NCI-H510A treated with DMSO at 0.1 percent for 48 hours (cell line): Measurements from ENCODE around the gene COG5.

Experiments used
- DNase-seq: peaks from one replicate; lab custom pipeline; 2025; lab: John Stamatoyannopoulos, UW

Gene COG5

DNA sequence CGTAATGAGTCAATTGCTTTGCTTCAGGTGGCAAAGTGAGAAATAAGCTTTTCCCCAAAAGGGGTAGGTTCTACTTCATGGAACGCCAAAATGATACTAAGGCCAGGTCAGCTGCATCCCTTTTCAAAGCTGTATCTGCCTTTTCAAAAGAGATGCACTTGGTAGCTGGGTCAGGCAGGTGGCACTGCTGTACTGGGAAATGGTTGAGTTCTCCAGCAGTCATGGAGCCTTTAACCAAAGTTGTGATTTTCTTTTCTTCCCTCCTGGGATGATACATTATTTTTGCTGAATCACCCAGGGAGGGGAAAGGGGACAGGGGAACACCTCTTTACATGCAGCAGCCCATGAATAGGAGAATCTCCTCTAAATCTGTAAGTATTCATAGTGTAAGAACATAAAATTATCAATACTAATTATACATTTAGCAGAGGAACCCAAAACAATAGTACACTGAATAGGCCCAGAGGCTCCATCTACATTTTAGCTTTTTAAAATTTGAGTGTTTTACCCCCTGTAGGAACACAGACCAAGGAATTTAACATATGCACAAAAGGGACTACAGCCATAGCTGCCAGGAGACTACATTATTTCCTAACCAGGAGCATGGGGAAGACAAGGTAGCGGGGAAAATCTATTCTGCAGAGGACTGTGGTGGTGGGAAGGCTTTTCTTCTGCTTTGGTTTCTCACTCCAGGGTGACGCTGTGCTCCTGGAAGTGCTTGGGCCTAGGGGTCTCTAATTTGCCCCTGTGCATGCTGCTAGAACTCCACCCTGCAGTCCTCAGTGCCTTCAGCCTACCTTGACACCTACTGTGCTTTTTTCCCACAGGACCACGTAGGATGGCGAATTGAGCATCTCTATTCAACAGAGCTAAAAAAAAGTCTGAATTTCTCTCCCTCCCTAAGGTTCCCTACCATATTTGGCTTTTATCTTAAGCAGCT is 100.3 kb downstream of the COG5 start:
- DNase-seq = peak; percentile 30

DNA sequence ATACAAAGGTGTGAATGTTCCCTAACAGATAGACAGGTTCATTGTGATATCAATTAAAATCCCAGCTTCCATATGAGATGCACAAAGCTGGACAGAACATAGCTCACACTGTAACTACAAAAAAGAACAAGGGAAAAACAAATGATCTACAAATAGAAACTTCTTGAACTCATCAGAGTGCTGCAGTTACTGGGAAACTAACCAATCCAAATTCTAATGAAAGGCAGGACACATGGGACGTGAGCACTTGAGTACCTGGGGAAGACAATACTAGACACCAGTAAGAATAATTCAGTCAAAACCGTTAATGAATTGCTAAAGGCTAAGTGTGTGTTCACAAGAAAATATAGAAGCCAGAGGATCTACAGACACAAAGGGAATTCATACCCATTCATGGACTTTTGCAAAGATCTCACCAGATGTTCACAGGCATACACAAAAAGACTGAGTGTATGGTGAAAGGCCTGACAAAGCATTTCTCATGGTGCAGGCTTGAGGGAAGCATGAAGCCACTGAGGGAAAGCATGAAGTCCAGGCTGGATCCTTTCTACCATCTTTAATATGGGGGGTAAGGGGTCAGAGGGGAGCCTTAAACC is 101.7 kb downstream of the COG5 start:
- DNase-seq = no peak

DNA sequence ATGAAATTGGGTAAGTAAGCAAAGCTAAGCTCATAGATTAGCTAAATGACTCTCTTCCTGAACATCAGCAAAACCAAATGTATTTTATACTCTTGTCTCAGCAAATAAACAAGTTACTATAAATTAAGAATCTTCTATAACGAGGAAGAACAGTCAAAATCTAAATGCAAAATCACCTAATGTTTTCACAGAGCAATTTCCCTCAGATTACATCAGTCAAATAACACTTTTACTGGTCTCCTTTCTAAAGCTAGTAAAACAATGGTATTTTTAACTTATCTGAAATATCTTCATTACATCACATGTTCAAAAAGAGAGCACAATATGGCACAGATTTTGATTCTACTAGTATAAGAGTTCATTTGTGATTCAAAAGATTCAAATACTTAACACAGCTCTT is 110.3 kb downstream of the COG5 start:
- no peak for DNase-seq

GRCh38 chr7:107450970-107451369 is 112.8 kb downstream of the COG5 start:
- no peak for DNase-seq

DNA sequence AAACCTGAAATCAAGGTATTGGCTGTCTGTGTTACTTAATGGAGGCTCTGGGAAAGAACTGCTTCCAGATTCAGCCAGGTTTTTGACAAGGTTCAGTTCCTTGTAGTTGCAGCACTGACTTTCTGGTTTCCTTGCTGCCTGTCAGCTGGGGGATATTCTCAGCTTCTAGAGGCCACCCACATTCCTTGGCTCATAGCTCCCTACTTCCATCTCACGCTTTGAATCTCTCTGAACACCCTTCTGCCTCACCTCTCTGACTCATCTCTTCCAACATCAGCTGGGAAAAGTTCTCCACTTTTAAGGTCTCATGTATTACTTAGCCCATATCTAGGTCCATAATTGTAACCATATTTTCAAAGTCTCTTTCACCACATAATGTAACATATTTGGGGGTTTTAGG is 116.7 kb downstream of the COG5 start:
- DNase-seq = no peak

DNA sequence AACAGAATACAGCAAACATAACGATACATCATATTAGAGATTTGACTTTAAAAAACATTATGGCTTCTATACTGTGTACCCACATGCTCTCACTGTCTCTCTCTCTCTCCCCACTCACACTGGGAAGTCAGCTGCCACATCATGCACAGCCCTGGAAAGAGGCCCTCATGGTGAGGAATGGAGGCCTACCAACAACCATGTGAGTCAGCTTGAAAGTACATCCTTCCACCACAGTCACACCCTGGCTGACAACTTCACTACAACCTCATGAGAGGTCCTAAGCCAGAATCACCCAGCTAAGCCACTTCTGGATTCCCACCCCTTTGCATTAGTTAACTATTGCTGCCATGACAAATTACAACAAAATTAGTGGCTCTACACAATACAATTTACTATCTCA is 117.2 kb downstream of the COG5 start:
- no peak for DNase-seq

DNA sequence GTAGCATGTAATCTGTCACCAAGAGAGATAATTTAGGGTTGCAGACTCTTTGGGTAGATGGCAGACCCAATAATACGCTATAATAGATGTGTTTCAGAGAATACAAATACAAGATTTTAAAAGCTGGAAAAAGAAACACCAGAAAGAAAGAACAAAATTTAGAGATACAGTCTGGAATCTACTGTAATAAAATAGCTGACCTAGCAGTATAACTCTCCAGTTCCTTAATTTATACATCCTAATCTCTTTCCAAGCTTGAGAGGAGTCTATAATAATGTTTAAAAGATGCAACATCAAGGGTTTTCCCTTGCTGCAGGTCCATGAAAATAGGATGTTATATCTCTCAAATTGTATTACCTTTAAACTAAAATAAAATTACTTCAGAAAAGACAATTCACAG is 121.0 kb downstream of the COG5 start:
- DNase-seq = no peak

- DNase-seq = no peak
Measured at GRCh38 chr7:107441581-107442422, 121.9 kb downstream of the COG5 start.

DNA sequence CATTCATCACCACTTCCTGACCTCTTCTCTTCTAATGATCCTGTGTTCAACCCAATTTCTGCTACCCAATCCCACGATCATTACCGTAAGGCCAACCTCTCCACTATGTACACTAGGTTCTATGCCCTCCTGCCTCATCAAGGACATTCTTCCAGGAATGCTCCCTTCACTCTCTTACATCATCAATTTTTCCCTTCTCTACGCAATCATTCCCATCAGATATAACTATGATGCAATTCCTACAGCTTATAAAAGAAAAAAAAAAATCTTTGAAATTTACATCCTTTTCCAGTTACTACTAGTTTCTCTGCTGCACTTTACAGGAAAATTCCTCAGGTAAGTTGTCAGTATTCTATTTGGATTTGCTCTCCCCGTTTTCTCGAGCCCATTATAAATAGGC is 124.7 kb downstream of the COG5 start:
- no peak for DNase-seq

- no peak for DNase-seq
Measured at GRCh38 chr7:107435749-107436148, 128.0 kb downstream of the COG5 start.

GRCh38 chr7:107432261-107432660 is 131.5 kb downstream of the COG5 start:
- no peak for DNase-seq

DNA sequence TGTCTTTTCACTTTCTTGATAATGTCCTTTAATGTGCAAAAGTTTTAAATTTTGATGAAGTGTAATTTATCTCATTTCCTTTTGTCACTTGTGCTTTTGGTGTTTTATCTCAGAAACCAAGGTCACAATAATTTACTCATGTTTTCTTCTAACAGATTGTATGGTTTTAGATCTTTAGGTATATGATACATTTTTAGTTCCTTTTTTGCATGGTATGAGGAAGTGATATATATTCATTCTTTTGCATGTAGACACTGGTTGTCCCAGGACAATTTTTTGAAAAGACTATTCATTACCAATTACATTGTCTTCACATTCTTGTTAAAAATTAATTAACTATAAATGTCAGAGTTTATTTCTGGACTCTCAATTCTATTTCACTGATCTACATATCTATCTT is 133.7 kb downstream of the COG5 start:
- no peak for DNase-seq

DNA sequence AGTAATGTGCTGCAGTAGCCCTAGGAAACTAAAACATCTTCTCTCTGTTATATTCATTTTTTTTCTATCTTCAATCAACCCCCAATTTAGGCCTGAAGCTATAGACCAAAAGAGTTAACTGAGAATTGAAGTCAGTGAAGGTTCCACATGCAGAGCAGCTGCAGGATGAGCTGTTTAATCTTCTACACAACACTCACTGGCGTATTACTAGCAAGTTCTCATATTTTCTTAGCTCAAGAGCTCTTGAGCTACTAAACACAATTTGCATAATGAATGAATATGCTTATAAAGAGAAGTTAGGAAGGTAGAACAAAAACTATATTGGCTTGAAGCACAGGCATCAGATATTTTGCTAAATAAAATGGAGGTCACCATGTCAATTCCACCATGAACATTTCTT is 135.1 kb downstream of the COG5 start:
- no peak for DNase-seq

DNA sequence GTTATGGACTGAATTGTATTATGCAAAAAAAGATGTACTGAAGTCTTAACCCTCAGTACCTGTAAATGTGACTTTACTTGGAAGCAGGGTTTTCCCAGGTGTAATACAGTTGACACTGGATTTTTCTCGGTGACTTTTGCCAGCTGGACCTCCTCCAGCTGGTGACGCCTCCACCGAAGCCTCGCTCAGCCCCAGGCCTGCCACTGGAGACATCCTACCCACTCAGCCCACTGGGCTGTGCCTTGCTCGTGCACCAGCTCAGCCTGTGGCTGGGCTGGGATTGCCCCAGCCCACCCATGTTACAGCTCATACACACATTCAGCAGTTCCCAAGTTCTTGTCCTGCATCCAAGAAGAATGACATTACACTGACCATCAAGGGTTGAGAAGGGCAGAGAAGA is 136.3 kb downstream of the COG5 start:
- no peak for DNase-seq

- DNase-seq = no peak
Measured at GRCh38 chr7:107414198-107414597, 149.5 kb downstream of the COG5 start.

GRCh38 chr7:107408349-107408748 is 155.4 kb downstream of the COG5 start:
- DNase-seq = no peak

GRCh38 chr7:107405559-107405958 is 158.2 kb downstream of the COG5 start:
- DNase-seq = no peak

- no peak for DNase-seq
Measured at GRCh38 chr7:107404740-107405537, 158.8 kb downstream of the COG5 start.

DNA sequence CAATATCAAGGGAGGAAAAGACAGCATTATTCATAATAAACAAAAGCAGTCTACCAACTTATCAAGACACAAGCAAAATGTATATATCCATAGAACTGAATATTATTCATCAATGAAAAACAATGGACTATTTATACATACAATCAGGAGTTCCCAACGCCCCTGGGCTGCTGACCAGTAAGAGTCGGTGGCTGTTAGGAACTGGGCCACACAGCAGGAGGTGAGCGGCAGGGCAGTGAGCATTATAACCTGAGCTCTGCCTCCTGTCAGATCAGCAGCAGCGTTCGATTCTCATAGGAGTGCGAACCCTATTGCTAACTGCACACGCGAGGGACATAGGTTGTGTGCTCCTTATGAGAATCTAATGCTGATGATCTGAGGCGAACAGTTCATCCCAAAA is 165.6 kb downstream of the COG5 start:
- no peak for DNase-seq

DNA sequence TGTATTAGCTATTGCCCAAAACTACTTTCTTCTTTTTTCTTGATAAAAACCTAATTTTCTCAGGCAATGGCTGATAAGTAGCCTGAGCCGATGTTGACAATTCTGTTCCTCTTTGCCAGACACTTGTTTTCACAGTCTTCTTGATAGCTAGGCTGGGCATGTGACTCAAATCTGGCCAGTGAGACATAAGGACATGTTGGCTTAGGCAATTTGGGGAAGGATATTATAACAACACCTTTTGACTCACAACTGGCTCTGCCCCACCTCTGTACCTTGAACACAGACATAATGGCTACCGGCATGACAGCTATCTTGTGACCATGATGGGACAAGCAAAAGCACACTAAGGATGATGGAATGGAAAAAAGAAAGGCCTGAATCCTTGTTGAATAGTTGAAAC is 166.7 kb downstream of the COG5 start:
- no peak for DNase-seq

DNA sequence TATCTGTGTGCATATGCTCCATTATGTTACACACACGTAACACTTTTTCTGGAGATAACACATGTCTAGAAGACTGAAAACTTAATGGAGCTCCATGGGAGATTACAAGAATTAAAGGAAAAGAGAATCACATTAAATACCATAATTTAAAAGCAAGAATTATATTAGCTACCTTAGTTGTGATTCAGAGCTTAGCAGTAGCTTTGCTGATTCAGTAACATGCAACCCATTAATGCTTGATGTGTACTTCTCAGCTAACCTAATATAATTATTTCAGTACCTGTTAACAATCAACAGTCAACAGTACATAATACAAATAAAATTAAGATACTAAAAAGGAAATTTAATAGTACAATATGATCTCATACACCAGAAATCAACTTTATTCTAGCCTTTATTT is 167.6 kb downstream of the COG5 start:
- no peak for DNase-seq

GRCh38 chr7:107394831-107395230 is 168.9 kb downstream of the COG5 start:
- DNase-seq = no peak
